GM21390 (cell line): ENCODE measurements around the gene HTT.

Experiments
- ATAC-seq: cut with Tn5 transposase; IDR thresholded peaks from one replicate; pipeline ENCODE4 v1.9.1; 2021; ENCODE audit not compliant: unreplicated experiment

HTT gene

GRCh38 chr4:3247399-3248177, 173.1 kb downstream of the HTT start:
- ATAC-seq: no peak

DNA sequence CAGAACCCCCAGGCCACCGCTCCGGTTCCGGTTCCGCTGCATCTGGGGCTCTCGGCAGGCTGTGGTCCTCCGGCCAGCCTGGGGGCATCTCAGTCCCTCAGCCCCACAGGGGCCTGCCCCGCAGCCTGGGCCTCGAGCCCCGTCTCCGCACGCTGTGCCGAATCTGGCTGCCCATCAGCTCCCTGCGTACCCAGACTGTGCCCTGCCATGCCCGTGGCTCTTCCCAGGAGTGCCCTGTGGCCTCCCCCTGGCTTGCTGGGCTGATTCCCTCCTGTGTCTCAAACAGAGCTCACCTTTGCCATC, 173.6 kb downstream of the HTT start:
- no peak for ATAC-seq

GRCh38 chr4:3248811-3249661, 174.6 kb downstream of the HTT start, which contains the start of gene MSANTD1:
Gene MSANTD1 (plus strand): TSS chr4:3249159. CDS start chr4:3249223, 64 bp downstream.
- no peak for ATAC-seq

- no peak for ATAC-seq
Observed at GRCh38 chr4:3249711-3250437, 175.4 kb downstream of the HTT start.

GRCh38 chr4:3250438-3250955, 176.0 kb downstream of the HTT start:
- no peak for ATAC-seq

DNA sequence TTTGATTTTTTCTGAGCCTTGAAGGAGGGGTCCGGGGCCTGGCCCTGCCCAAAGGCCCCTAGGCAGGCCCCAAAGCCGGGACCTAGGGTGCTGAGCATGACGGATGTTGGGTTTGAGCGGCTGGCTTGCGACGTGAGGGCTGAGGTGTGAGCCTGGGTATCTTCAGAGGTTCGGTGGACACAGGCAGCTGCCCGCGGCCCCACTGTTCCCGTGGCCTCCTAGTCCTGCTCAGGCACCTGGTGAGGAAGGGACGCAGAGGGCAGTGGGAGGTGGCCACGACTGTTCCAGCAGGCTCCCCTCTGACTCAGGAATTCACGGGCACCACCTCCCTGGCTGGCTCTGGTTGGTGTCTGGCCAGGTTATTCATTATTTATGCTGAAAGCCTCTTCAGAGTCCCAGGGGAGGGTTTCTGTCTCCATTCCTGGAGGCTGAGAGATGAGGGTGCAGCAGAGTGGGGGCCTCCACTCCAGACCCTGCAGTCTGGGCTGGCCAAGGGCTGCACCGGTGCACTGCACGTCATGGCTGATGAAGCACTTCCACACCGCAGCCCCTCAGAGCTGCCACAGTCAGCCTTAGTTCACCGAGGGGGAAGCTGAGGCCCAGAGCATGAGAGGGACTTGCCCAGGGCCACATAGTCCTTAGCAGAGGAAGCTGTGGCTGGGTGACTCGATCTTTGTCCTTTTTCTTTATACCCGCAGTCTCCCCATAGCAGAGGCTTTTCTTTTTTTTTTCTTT, 176.6 kb downstream of the HTT start:
- no peak for ATAC-seq

GRCh38 chr4:3251691-3252479, 177.4 kb downstream of the HTT start:
- ATAC-seq: no peak

- ATAC-seq: no peak
Observed at GRCh38 chr4:3252480-3252828, 178.0 kb downstream of the HTT start.

- no peak for ATAC-seq
Observed at GRCh38 chr4:3252831-3253641, 178.6 kb downstream of the HTT start.

DNA sequence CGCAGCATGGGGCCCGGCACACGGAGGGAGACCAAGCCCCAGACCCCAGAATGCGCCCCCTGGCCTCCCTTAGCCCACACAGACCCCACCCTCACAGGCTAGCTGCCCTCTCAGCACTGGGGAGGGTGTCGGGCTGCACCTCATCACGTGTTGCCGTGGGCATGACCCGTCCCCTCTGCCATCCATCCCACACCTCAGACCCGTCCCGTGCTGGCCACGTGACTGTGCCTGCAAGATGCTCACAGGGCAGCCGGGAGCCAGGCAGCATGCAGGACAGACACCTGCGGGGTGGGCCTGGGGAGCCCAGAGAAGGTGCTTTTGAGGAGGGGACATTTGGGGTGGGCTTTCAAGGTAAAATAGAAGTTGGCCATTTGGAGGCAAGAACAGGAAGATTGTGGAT, 179.3 kb downstream of the HTT start:
- ATAC-seq: no peak

DNA sequence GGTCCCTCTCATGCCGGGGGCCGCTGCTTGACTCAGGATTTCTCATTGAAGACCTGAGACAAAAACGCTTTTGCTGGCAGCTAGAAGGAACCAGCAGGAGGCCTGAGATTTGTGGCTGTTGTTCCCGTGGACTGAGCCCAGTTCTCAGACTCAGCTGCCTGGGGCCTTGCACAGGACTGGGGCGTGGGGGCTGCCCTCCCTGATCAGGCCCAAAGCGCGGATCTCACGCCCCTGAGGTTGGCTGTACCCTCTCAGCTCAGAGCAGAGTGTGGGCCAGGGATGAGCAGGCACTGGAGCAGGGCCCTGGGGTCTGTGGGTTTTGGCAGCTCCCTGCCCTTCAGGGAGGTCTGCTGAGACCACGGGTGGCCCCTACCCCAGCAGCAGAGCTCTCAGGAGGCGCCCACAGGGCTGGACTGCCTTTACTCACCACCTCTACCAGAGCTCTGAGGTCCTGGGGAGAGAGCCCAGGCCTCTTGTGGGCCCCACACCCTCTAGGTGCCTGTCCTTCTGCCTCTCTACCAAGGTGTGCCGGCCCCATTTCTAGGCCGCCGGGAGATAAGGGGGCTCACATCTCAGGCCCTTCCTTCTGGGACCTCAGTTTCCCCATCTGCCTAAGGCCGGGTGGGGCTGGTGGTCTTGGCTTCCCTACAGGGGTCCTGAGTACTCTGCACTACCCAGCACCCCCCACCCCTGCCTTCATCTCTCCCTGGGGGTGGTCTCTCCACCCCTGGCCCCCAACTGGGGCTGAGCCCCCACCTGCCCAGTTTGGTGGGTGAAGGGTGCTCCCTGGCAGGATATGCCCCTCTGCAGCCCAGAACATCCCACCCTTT, 180.0 kb downstream of the HTT start:
- no peak for ATAC-seq

GRCh38 chr4:3255611-3256186, 181.2 kb downstream of the HTT start:
- no peak for ATAC-seq

DNA sequence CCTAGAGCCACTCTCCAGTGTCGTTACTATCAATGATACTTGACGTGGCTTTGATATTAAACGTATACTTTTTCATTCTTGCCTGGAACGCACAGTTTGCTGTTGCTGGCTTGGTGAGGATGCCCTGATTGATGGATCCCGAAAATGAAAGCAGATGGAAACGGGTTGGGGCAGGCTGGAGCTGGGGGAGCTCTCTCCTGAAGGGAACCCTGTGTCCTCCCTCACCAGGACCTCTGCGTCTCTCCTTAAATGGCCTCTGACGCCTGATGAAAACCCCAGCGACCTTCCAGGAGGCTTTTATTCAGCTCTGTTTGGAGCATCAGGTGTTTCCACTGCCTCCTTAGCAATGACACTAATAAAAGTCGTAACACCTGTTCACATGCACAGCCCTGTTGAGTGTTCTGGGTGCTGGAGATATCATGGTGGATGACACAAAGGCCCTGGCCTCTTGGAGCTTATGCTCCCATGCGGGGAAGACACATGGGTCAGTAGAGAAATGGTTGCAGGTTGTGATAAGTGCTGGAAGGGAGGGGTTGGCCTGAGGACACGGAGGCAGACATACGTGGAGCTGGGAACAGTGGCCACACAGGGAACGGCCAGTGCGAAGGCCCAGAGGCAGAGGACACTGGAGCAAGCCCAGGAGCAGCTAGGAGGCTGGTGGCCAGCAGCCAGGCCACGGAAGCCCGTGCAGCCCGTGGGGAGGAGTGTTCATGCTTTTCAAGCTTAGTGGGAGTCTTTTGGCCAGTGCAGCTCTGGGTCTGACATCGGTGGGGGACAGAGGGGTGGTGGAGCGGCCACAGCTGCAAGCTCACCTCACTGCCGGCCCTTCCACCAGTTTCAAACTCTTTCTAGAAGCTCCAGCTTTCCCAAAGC, 182.0 kb downstream of the HTT start:
- ATAC-seq: no peak

GRCh38 chr4:3257103-3257555, 182.6 kb downstream of the HTT start:
- ATAC-seq: no peak

DNA sequence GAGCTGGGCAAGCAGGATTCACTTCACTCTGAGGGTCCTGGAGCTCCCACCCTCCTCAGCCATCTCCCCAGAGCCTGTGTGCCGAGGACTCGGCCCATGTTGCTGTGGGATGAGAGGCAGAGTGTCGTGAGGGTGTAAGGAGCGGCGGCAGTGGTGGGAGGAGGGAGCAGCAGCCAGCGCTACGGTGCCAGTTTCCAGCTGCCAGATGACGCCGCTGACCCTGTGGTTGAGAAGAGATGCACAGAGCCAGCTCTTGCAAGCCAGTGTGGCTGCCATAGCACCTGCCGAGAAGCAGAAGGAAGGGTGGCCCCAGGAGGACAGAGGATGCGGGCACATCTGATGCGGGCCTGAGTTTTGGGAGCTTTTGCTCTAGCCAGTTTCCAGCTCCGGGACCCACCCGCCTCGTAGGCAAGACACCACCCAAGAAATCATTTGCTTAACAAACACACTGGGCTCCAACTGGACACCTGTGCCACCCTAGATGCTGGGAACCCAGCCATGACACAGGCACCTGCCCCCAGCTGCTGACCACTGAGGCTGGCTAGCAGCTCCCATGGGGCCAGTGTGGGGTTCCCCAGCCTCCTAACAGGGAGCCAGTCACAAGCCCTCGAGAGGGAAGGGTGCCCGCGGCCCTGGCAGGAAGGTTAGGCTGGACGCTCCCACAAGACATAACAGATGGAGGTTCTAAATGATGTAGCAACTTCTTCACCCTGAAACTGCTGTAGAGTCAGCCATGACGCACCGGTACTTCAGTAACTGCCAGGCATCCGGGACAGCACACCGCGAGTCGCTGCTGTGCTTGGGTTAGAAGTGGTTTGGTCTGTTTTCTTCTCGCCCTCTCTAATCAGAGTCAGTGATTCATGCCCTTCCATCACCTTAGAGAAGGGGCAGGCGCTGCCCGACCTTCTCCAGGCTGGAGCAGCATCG, 183.3 kb downstream of the HTT start:
- no peak for ATAC-seq
